ENCODE measurements around the gene PCGF1.

The PCGF1 gene

GRCh38 chr2:74514368-74515270 is 7.1 kb upstream of the PCGF1 start, which contains the start of gene TLX2:
Gene TLX2 (plus strand): TSS chr2:74514450. CDS start chr2:74514807, 357 bp downstream.
- DNase-seq: no peak

DNA sequence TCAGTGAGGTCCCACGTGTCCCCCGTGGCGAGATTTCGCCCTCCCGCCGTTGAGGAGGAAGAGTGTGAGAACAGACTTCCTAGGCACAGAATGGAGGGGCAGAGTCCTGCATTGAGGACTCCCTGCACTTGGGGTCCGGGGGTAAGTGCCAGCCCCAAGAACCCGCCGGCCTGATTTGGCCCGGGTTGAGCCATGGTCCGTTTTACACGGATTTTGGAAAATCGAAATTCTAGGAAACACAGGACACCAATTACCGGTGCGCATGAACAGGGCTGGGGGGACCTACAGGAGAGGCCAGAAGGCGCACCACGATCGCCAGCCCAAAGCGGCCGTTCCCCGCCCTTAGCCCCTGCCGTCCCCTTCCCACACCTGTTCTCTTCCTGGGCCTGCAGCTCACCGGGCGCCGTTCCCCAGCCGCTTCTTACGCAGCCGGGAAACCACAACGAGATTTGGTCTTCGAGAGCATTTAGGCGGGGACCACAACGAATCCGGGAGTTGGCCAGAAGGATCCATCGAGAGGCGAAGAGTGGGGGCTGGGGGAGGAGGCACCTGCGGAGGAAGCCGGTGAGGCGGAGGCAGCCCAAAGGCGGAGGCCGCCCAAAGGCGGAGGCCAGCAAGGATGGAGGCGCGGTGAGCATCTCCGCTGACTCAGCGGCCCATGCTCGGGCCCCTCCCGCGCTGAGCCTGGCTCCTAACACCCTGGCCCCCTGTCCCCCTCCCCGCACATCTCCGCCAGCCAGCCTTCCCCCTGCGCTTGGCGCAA is 6.3 kb upstream of the PCGF1 start:
- DNase-seq: no peak

DNA sequence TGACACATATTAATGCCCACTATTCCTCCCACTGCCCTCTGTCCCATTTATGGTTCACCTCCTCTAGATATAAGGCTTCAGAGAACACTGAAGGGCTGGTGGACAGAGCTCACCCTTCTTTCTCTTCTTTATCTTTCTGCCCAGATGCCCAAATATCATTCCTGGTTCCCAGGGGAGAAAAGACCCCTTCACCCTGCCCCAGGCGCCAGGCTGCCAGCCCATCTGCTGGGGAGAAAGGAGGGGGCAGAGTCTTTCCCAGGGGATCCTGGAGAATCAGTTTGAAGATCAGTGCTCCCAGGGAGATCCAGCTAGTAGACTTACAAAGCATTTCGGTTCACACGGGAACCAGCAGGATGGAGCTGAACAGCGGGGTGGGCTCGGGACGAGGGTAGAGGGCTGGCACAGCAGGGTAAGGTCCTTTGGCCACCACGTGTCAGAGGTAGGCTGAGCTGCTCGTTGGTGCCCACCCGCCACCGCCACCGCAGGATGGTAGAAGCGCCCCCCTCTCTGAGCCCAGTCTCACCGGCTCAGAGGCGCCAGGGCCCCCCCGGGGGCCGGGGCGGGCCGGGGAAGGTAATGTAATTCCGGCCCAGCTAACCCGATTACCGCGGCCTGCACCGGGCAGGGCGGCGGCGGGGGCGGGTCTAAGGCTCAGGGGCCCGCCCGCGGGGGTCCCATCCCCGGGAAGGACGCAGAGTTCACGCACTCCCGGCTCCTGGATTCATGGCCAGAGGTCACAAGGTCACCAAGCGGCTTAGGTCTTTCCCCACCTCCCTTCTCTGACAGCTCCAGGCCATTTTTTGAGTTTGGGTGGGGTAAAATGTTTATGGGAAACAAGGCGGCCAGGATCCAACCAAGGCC is 5.5 kb upstream of the PCGF1 start:
- DNase-seq: no peak

GRCh38 chr2:74511104-74511989 is 3.9 kb upstream of the PCGF1 start:
- DNase-seq: peak; percentile 32

DNA sequence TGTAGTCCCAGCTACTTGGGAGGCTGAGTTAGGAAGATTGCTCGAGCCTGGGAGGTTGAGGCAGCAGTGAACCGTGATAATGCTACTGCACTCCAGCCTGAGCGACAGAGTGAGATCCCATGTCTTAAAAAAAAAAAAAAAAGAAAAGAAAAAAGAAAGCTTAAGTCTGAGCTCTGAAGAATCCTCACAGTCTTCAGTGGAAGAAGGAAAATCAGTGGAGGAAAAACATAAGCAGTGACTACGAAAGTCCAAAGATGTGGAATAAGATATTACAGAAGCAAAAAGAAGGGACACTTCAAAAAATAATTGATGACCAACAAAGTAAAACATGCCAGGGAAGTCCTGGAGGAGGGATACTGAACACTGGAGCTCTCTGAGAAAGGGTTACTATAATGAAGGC is 2.8 kb upstream of the PCGF1 start:
- no peak for DNase-seq

DNA sequence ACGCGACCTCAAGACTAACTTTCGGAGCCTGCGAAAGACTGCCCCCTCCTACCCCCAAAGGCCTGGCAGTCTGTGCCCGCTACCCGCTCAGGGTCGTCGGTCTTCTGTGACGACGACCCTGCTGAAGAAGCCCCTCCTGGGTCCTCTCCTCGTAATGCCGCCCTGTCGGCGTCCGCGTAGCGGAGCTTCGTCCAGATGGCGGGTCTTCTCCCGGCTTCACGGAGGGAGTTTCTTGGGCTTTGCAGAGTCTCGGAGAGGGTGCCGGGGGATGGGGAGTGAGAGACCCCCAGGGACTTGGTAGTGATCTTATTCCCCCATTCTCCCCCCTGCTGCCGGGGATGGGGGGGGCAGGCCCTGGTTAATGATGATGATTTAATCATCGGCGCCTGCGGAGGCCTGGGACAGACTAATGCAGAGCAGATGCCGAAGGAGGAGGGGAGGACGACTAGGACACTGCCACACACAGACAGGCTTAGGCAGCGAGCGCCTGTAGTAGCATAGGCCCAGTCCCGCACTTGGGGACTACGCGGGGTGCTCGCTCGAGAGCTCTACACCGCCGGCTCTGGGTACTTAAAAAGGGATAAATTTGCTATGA is 528 bp upstream of the PCGF1 start:
- DNase-seq: no peak

GRCh38 chr2:74505448-74506246 is 1.8 kb downstream of the PCGF1 start:
- DNase-seq: no peak

GRCh38 chr2:74504591-74504990 is 2.9 kb downstream of the PCGF1 start:
- DNase-seq: no peak

- DNase-seq: no peak
These were observed 3.7 kb downstream of the PCGF1 start for GRCh38 chr2:74503506-74504475.

- DNase-seq: peak; percentile 90
These were observed 4.6 kb downstream of the PCGF1 start for GRCh38 chr2:74502720-74503505.

GRCh38 chr2:74502147-74502719 is 5.3 kb downstream of the PCGF1 start:
- no peak for DNase-seq

GRCh38 chr2:74501335-74502071 is 6.0 kb downstream of the PCGF1 start:
- DNase-seq: no peak

DNA sequence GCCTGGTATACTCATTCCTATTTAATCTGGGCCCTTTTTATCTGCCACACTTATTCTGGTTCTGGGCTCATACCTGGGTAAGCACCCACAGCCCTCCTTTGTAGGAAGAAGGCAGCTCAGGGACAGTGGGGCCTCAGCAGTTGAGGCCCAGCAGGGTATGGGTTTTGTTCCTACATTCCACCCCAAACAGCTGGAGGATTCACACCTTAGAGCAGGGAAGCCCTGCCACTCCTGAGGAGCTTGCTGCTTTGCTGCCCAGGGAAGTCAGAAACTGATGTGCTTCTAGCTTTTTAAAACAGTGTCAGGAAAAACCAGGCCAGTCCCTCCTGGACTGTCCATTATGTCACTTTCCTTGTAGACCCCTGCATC is 6.9 kb downstream of the PCGF1 start:
- DNase-seq: no peak

- no peak for DNase-seq
These were observed 7.4 kb downstream of the PCGF1 start for GRCh38 chr2:74499940-74500577.

DNA sequence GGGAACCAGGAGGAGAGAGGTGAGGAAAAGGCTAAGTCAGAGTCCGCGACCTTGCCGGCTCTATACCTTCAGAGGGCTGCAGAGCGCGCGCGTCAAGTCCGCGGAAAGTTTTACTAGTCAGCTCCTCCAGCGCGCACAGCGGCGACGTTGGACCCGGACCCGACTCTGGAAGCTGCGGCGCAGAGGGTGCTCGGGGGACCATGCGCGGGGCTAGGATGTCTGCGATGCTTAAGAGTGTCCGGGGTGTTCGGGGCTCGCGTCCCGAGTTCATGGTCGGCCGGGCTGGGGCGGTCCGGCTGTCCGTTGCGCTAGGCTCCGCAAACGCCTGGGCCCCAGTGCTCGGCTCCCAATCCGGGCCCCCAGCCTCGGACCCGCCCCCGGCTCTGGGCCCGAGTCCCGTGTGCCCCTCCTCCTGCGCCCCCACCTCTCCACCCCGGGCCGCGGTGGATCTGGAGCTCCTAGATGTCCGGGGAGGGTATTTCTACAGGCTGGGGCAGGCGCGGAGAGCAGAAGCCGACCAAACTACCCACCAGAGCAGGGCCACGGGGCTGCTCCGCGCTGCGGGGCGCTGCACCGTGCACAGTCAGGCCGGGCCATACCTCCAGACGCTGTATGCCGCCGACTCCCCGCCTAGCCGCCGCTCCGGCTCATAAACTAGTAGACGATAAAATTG is 8.1 kb downstream of the PCGF1 start, which contains the start of gene LBX2:
Gene LBX2 (minus strand): TSS at position 337 of the 673 bp plus-strand sequence. CDS start 66 bp downstream, at position 271.
- no peak for DNase-seq
